CD4-positive, alpha-beta memory T cell (primary cell): ENCODE results near the gene RFC3. TPM values are rescaled to one million over a fixed set of nuclear protein-coding genes. Genes with fewer than 3 reads are reported as not detected.

Experiments
- CTCF ChIA-PET: fragments of 350-600 bp; sonication (Branson Sonifier 250); formaldehyde crosslinking; loops from one replicate; lab custom pipeline; 2021; ENCODE audit warnings: inconsistent platforms; ENCODE audit not compliant: partially characterized antibody; lab: Charles Lee
- POLR2A ChIA-PET: fragments of 350-600 bp; sonication (Branson Sonifier 250); formaldehyde crosslinking; loops from one replicate; lab custom pipeline; 2021; ENCODE audit not compliant: partially characterized antibody; lab: Charles Lee
- DNase-seq, 5 donors: peaks; one replicate each; pipeline versions ENCODE4 v3.0.0 to v3.0.0-alpha.2; 2020 to 2022; ENCODE audit warnings: mixed read lengths in 1 of 5
- H3K27ac ChIP-seq: one replicate; pipeline ENCODE4 v1.7.0; 2013; ENCODE audit warnings: low read depth, low read length
- H3K27me3 ChIP-seq: 2 replicates; pipeline ENCODE4 v1.7.0; 2013; ENCODE audit warnings: mild to moderate bottlenecking, low read length, moderate library complexity; ENCODE audit not compliant: insufficient read depth
- H3K36me3 ChIP-seq: 2 replicates; pipeline ENCODE4 v1.7.0; 2013; ENCODE audit warnings: mild to moderate bottlenecking, low read length, moderate library complexity; ENCODE audit not compliant: insufficient read depth
- H3K4me1 ChIP-seq: 2 replicates; pipeline ENCODE4 v1.7.0; 2013; ENCODE audit warnings: mild to moderate bottlenecking, low read length, moderate library complexity; ENCODE audit not compliant: insufficient read depth
- H3K4me3 ChIP-seq, 2 donors: one replicate each; pipeline ENCODE4 v1.7.0; 2013; ENCODE audit warnings: low read length in 2 of 2, mild to moderate bottlenecking in 1 of 2
- H3K9me3 ChIP-seq, 2 donors: one replicate each; pipeline ENCODE4 v1.7.0; 2013; ENCODE audit warnings: low read length in 2 of 2, control low read depth in 1 of 2; ENCODE audit not compliant: control insufficient read depth in 1 of 2
- H3K27ac Mint-ChIP-seq, 7 donors: one replicate each; pipeline ENCODE4 v1.8.0; 2020 to 2021; ENCODE audit warnings: mixed read lengths in 7 of 7, mild to moderate bottlenecking in 6 of 7, inconsistent platforms in 3 of 7, moderate library complexity in 3 of 7
- H3K27me3 Mint-ChIP-seq, 2 donors: one replicate each; pipeline ENCODE4 v1.8.0; 2020 to 2021; ENCODE audit warnings: mixed read lengths in 2 of 2
- H3K36me3 Mint-ChIP-seq, 2 donors: one replicate each; pipeline ENCODE4 v1.8.0; 2020 to 2021; ENCODE audit warnings: mixed read lengths in 2 of 2, inconsistent platforms in 1 of 2, mild to moderate bottlenecking in 1 of 2
- H3K4me1 Mint-ChIP-seq, 4 donors: one replicate each; pipeline ENCODE4 v1.8.0; 2020 to 2021; ENCODE audit warnings: mixed read lengths in 4 of 4, mild to moderate bottlenecking in 1 of 4
- H3K4me3 Mint-ChIP-seq, 8 donors: one replicate each; pipeline ENCODE4 v1.8.0; 2020 to 2021; ENCODE audit warnings: mixed read lengths in 8 of 8, mild to moderate bottlenecking in 7 of 8, moderate library complexity in 6 of 8, inconsistent platforms in 3 of 8
- H3K9me3 Mint-ChIP-seq, 8 donors: one replicate each; pipeline ENCODE4 v1.8.0; 2020 to 2021; ENCODE audit warnings: mixed read lengths in 8 of 8, mild to moderate bottlenecking in 5 of 8, inconsistent platforms in 3 of 8, moderate library complexity in 1 of 8
- intact Hi-C: fragments of 100-400 bp; cut with micrococcal nuclease; formaldehyde crosslinking; loops from one replicate; pipeline ENCODE4 v1.15.1; 2023
- polyA plus RNA-seq, 2 donors: library from polyadenylated mRNA; unstranded; fragments of 300-500 nt; fragmentation: Illumina TruSeq; gene quantifications; one replicate each; pipeline ENCODE4 v1.2.3, GENCODE V29; 2021
- total RNA-seq, 2 experiments: library from RNA; stranded (reverse); gene quantifications; one replicate each; pipeline ENCODE4 v1.2.3, GENCODE V29; 2021

The RFC3 gene
- total and polyA plus RNA-seq, 4 experiments from 2014 or later: 4.1 to 5.1 (median 4.9) TPM

DNA sequence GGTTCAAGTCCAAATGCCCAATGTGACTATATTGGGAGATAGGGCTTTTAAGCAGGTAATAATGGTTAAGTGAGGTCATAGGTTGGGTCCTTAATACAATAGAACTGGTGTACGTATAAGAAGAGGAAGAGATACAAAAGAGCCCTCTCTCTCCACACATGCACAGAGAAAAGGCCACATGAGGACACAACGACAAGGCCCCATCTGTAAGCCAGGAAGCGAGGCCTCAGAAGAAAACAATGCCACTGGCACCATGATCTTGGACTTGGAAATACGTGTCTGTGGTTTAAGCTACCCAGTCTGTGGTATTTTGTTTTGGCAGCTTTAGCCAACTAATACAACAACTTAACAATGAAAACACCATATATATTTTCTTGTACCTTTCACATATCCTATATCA is 23.4 kb upstream of the RFC3 start:
- peaks cover 0 to 4% (median 0%) of the 10 kb centered on the region in 8 donors for H3K9me3 Mint-ChIP-seq
- no peaks in the 10 kb centered on the region for H3K9me3 ChIP-seq
- ChIA-PET CTCF (no interaction called here), POLR2A (no interaction called here)
- no peaks in the 10 kb centered on the region for H3K36me3 ChIP-seq
- H3K27ac ChIP-seq: no peak overlapping the region
- peaks cover 0 to 2% (median 0%) of the 10 kb centered on the region in 4 donors for H3K4me1 Mint-ChIP-seq
- H3K4me3 Mint-ChIP-seq: no peak overlapping the region
- no peak for DNase-seq
- no peaks in the 10 kb centered on the region for H3K4me1 ChIP-seq
- H3K27me3 ChIP-seq: no peaks in the 10 kb centered on the region
- peaks cover 0 to 6% of the 10 kb centered on the region in 2 donors for H3K27me3 Mint-ChIP-seq
- H3K27ac Mint-ChIP-seq: no peak overlapping the region
- no peaks in the 10 kb centered on the region for H3K36me3 Mint-ChIP-seq
- no peak overlapping the region for H3K4me3 ChIP-seq
- intact Hi-C loops: no loop called here

DNA sequence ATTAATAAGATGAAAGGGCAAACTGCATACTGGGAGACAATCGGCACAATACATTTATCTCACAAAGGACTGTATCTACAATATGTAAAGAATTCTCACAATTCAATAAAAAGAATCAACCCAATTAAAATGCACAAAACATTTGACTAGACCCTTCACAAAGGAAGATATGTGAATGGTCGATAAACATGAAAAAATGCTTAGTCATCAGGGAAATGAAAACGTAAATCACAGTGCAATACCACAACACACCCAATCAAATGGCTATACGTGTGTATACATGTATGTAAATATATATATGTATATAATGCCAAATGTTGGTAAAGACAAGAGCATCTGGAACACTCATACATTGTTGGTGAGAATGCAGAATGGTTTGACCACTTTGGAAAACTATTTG is 21.9 kb upstream of the RFC3 start:
- no peaks in the 10 kb centered on the region for H3K36me3 ChIP-seq
- DNase-seq: no peak
- Mint-ChIP-seq H3K4me3 (no peak overlapping the region), H3K4me1 (peaks cover 0 to 2% (median 0%) of the 10 kb centered on the region in 4 donors), H3K9me3 (peaks cover 0 to 4% (median 0%) of the 10 kb centered on the region in 8 donors), H3K27me3 (peaks cover 0 to 11% of the 10 kb centered on the region in 2 donors), H3K36me3 (no peaks in the 10 kb centered on the region), H3K27ac (no peak overlapping the region)
- H3K27ac ChIP-seq: no peak overlapping the region
- intact Hi-C loops: no loop called here
- H3K27me3 ChIP-seq: no peaks in the 10 kb centered on the region
- no peaks in the 10 kb centered on the region for H3K9me3 ChIP-seq
- ChIA-PET POLR2A (no interaction called here), CTCF (no interaction called here)
- no peak overlapping the region for H3K4me3 ChIP-seq
- no peaks in the 10 kb centered on the region for H3K4me1 ChIP-seq

GRCh38 chr13:33797622-33798021 is 20.3 kb upstream of the RFC3 start:
- peaks cover 0 to 16% of the 10 kb centered on the region in 2 donors for H3K27me3 Mint-ChIP-seq
- Histone ChIP-seq H3K27ac (no peak overlapping the region), H3K9me3 (no peaks in the 10 kb centered on the region), H3K36me3 (no peaks in the 10 kb centered on the region), H3K4me1 (no peaks in the 10 kb centered on the region), H3K4me3 (no peak overlapping the region), H3K27me3 (no peaks in the 10 kb centered on the region)
- no peak for DNase-seq
- ChIA-PET CTCF (no interaction called here), POLR2A (no interaction called here)
- H3K9me3 Mint-ChIP-seq: peaks cover 0 to 3% (median 0%) of the 10 kb centered on the region in 8 donors
- intact Hi-C loops: no loop called here
- H3K4me3 Mint-ChIP-seq: no peak overlapping the region
- H3K4me1 Mint-ChIP-seq: no peaks in the 10 kb centered on the region
- H3K36me3 Mint-ChIP-seq: no peaks in the 10 kb centered on the region
- no peak overlapping the region for H3K27ac Mint-ChIP-seq

GRCh38 chr13:33798023-33798422 is 19.9 kb upstream of the RFC3 start:
- Histone ChIP-seq H3K27me3 (no peaks in the 10 kb centered on the region), H3K9me3 (no peaks in the 10 kb centered on the region), H3K4me1 (no peaks in the 10 kb centered on the region), H3K27ac (no peak overlapping the region), H3K36me3 (no peaks in the 10 kb centered on the region), H3K4me3 (no peak overlapping the region)
- peaks cover 0 to under 1% (median 0%) of the 10 kb centered on the region in 8 donors for H3K9me3 Mint-ChIP-seq
- H3K27ac Mint-ChIP-seq: no peak overlapping the region
- CTCF ChIA-PET: no interaction called here
- POLR2A ChIA-PET: no interaction called here
- intact Hi-C loops: no loop called here
- no peaks in the 10 kb centered on the region for H3K36me3 Mint-ChIP-seq
- H3K4me3 Mint-ChIP-seq: no peak overlapping the region
- peaks cover 0 to 16% of the 10 kb centered on the region in 2 donors for H3K27me3 Mint-ChIP-seq
- no peak for DNase-seq
- H3K4me1 Mint-ChIP-seq: no peaks in the 10 kb centered on the region

- H3K4me1 ChIP-seq: no peaks in the 10 kb centered on the region
- no peaks in the 10 kb centered on the region for H3K4me1 Mint-ChIP-seq
- H3K9me3 Mint-ChIP-seq: no peaks in the 10 kb centered on the region
- no peaks in the 10 kb centered on the region for H3K36me3 ChIP-seq
- H3K36me3 Mint-ChIP-seq: no peaks in the 10 kb centered on the region
- H3K4me3 Mint-ChIP-seq: no peak overlapping the region
- peaks cover 2 to 21% of the 10 kb centered on the region in 2 donors for H3K27me3 Mint-ChIP-seq
- H3K27ac Mint-ChIP-seq: no peak overlapping the region
- DNase-seq: no peak
- intact Hi-C loops: no loop called here
- H3K27ac ChIP-seq: no peak overlapping the region
- no peaks in the 10 kb centered on the region for H3K9me3 ChIP-seq
- H3K4me3 ChIP-seq: no peak overlapping the region
- no peaks in the 10 kb centered on the region for H3K27me3 ChIP-seq
- ChIA-PET CTCF (interaction anchor here (1.2 to 1.4 kb wide), 2 partner anchors 13 to 24 kb away, joined by 3 read pairs; no protein-coding TSS in a partner anchor), POLR2A (no interaction called here)
Measured at GRCh38 chr13:33799950-33800592, 17.9 kb upstream of the RFC3 start.

DNA sequence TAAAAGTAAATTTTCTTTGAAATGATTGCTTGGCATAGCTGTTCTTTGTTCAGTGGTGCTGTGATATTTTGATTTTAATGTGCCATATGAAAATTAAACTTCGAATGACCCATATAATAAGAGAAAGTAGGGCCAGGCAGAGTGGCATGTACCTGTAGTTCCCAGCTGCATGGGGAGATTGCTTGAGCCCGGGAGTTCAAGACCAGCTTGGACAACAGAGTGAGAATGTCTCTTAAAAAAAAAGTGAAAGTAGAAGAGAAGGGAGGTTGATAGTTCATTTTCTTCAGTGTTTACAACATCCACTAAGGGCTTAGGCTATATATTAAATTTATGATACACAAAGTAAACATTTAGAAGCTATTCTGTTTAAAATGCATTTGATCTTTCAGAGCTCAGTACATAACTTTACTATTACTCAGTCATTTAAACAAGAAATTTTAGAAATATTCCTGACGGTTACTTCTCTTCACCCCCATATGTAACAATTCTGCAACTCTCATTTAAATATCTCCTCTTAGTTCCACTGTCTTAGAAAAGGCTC is 17.2 kb upstream of the RFC3 start:
- intact Hi-C loops: no loop called here
- H3K4me1 ChIP-seq: no peaks in the 10 kb centered on the region
- H3K4me3 ChIP-seq: no peak overlapping the region
- Mint-ChIP-seq H3K4me3 (no peak overlapping the region), H3K4me1 (no peaks in the 10 kb centered on the region), H3K36me3 (no peaks in the 10 kb centered on the region), H3K9me3 (no peaks in the 10 kb centered on the region), H3K27me3 (peaks cover 2 to 21% of the 10 kb centered on the region in 2 donors), H3K27ac (peak overlapping the region in 1 of 7 donors; percentile 14)
- H3K36me3 ChIP-seq: no peaks in the 10 kb centered on the region
- CTCF ChIA-PET: interaction anchor here (1.2 to 1.4 kb wide), 2 partner anchors 14 to 24 kb away, joined by 3 read pairs; no protein-coding TSS in a partner anchor
- no peaks in the 10 kb centered on the region for H3K9me3 ChIP-seq
- H3K27me3 ChIP-seq: no peaks in the 10 kb centered on the region
- DNase-seq: no peak
- no peak overlapping the region for H3K27ac ChIP-seq
- POLR2A ChIA-PET: interaction anchor here (0.6 kb wide), 1 partner anchor 1367 kb away, joined by 6 read pairs; no protein-coding TSS in a partner anchor

DNA sequence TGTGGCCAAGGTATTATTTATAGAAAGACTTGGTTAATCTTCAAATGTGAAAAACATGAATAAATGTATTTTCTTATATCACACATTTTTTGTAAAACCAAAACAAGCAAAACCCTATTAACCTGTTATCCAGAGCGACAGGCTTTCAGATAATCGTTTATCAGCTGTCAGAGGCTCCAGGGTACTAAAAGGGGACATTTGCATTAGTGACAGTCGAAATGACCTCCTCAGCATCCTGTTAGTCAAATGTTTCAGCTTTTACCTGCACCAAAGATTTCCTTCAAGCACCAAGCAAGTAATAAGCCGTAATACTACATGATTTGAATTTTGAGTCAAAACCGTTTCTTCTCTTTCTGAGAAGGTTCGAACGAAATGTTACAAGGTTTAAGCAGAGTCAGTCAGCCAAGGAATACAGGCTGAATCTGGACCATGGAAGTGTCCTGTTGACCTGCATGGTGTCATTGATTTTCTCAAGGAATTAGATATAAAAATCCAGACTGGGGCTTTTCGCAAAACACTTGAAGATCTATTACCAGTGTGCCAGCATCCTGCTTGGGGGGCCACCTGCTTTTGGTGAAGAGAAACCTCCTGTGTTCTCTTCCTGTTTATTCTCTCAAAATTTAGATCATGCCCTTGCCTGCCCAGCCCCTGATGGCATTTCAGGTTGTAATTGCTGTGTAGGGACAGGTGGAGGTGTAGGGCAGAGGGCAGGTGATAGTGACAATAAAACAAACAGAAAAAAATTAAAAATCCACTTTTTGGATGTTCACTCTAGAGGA is 11.3 kb upstream of the RFC3 start:
- no peak overlapping the region for H3K4me3 ChIP-seq

More for the DNA sequence above, 11.3 kb upstream of the RFC3 start:
- no peaks in the 10 kb centered on the region for H3K36me3 Mint-ChIP-seq
- ChIA-PET POLR2A (no interaction called here), CTCF (no interaction called here)
- intact Hi-C loops: no loop called here
- H3K27me3 Mint-ChIP-seq: peaks cover 6 to 23% of the 10 kb centered on the region in 2 donors
- no peaks in the 10 kb centered on the region for H3K9me3 Mint-ChIP-seq
- no peaks in the 10 kb centered on the region for H3K9me3 ChIP-seq
- H3K4me1 Mint-ChIP-seq: no peaks in the 10 kb centered on the region
- no peaks in the 10 kb centered on the region for H3K4me1 ChIP-seq
- H3K27me3 ChIP-seq: no peaks in the 10 kb centered on the region
- no peak overlapping the region for H3K4me3 Mint-ChIP-seq
- no peaks in the 10 kb centered on the region for H3K36me3 ChIP-seq
- no peak overlapping the region for H3K27ac ChIP-seq
- DNase-seq: no peak
- H3K27ac Mint-ChIP-seq: no peak overlapping the region
